ENCODE results near the gene LRRC8D.

- TF ChIP-seq, protein P1, sequence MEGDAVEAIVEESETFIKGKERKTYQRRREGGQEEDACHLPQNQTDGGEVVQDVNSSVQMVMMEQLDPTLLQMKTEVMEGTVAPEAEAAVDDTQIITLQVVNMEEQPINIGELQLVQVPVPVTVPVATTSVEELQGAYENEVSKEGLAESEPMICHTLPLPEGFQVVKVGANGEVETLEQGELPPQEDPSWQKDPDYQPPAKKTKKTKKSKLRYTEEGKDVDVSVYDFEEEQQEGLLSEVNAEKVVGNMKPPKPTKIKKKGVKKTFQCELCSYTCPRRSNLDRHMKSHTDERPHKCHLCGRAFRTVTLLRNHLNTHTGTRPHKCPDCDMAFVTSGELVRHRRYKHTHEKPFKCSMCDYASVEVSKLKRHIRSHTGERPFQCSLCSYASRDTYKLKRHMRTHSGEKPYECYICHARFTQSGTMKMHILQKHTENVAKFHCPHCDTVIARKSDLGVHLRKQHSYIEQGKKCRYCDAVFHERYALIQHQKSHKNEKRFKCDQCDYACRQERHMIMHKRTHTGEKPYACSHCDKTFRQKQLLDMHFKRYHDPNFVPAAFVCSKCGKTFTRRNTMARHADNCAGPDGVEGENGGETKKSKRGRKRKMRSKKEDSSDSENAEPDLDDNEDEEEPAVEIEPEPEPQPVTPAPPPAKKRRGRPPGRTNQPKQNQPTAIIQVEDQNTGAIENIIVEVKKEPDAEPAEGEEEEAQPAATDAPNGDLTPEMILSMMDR (IDR thresholded peaks at IDR 0.05 in 2 of 3, conservative IDR thresholded peaks at IDR 0.05 in 1 of 3; ENCODE audit: borderline replicate concordance in 1 of 3, insufficient read depth in 1 of 3, low read depth in 2 of 3, low read length in 2 of 3): no peak
- no peak for TF ChIP-seq YY1 (IDR thresholded peaks at IDR 0.05; ENCODE audit: extremely low read depth, insufficient replicate concordance, low read depth, low read length)
These were observed 109.7 kb downstream of the LRRC8D start for GRCh38 chr1:89930579-89930978.

Measured in HCT116 (cell line).